IMR-90 (cell line): ENCODE results near the gene CP.

ENCODE experiments used
- BHLHE40 ChIP-seq: fragments of 150-350 bp; IDR thresholded peaks from 2 replicates; pipeline ENCODE4 v1.6.1; 2016; ENCODE audit warnings: mild to moderate bottlenecking, low read depth, low read length
- CEBPB ChIP-seq: IDR thresholded peaks from 2 replicates; pipeline ENCODE4 v1.6.1; 2012; ENCODE audit warnings: low read depth, low read length, improper control_type of control experiment
- CTCF ChIP-seq: conservative IDR thresholded peaks from 2 replicates; pipeline ENCODE4 v1.5.1; 2012; ENCODE audit warnings: mild to moderate bottlenecking, low read depth, low read length, improper control_type of control experiment
- ELK1 ChIP-seq: fragments of 150-350 bp; IDR thresholded peaks from 2 replicates; pipeline ENCODE4 v1.6.1; 2016; ENCODE audit warnings: low read depth, mild to moderate bottlenecking, low read length, moderate library complexity, borderline replicate concordance
- FOS ChIP-seq: fragments of 150-350 bp; IDR thresholded peaks from 2 replicates; pipeline ENCODE4 v1.6.1; 2016; ENCODE audit warnings: low read depth, low read length
- MAZ ChIP-seq: IDR thresholded peaks from 2 replicates; pipeline ENCODE4 v1.6.1; 2012; ENCODE audit warnings: low read depth, mild to moderate bottlenecking, low read length, improper control_type of control experiment, moderate library complexity, borderline replicate concordance
- MXI1 ChIP-seq: IDR thresholded peaks from 2 replicates; pipeline ENCODE4 v1.6.1; 2012; ENCODE audit warnings: low read depth, mild to moderate bottlenecking, low read length, moderate library complexity, borderline replicate concordance
- POLR2A ChIP-seq: IDR thresholded peaks from 2 replicates; pipeline ENCODE4 v1.6.1; 2012; ENCODE audit warnings: mild to moderate bottlenecking, low read depth, low read length
- RAD21 ChIP-seq: IDR thresholded peaks from 2 replicates; pipeline ENCODE4 v1.6.1; 2012; ENCODE audit warnings: low read length, improper control_type of control experiment
- RCOR1 ChIP-seq: IDR thresholded peaks from 2 replicates; pipeline ENCODE4 v1.6.1; 2012; ENCODE audit warnings: mild to moderate bottlenecking, low read length, improper control_type of control experiment; ENCODE audit not compliant: insufficient replicate concordance
- SMC3 ChIP-seq: fragments of 150-350 bp; IDR thresholded peaks from 2 replicates; pipeline ENCODE4 v1.6.1; 2016; ENCODE audit warnings: low read depth, mild to moderate bottlenecking, antibody characterized with exemption, low read length, moderate library complexity
- USF2 ChIP-seq: fragments of 150-350 bp; IDR thresholded peaks from 2 replicates; pipeline ENCODE4 v1.6.1; 2017; ENCODE audit warnings: mild to moderate bottlenecking, antibody characterized with exemption, low read length, low read depth

GRCh38 chr3:149181182-149181581 is 40.4 kb downstream of the CP start:
- TF ChIP-seq SMC3 (no peak), POLR2A (no peak), CTCF (no peak), MXI1 (no peak), RAD21 (no peak), CEBPB (no peak), ELK1 (no peak), USF2 (no peak), RCOR1 (no peak), MAZ (no peak), FOS (no peak), BHLHE40 (no peak)
